Transverse colon (tissue), 4 donors: Measurements from ENCODE around the gene AKR1B1.

Source experiments
- POLR2AphosphoS5 ChIP-seq, 3 donors: sonication (generic); formaldehyde crosslinking; IDR thresholded peaks; one replicate each; pipeline ENCODE4 v1.6.1; 2016; ENCODE audit warnings: antibody characterized with exemption in 3 of 3
- TF ChIP-seq, protein P1 (sequence below), 5 experiments: fragments of 200-600 bp in 3 of 5; fragments of 450-650 bp in 2 of 5; sonication (generic) in 3 of 5; IDR thresholded peaks; 1 replicate in 2 of 5; 2 replicates in 3 of 5; pipeline ENCODE4 v1.5.1; 2016 to 2017; ENCODE audit warnings: antibody characterized with exemption in 5 of 5, inconsistent platforms in 3 of 5, mild to moderate bottlenecking in 2 of 5, moderate library complexity in 1 of 5

DNA sequence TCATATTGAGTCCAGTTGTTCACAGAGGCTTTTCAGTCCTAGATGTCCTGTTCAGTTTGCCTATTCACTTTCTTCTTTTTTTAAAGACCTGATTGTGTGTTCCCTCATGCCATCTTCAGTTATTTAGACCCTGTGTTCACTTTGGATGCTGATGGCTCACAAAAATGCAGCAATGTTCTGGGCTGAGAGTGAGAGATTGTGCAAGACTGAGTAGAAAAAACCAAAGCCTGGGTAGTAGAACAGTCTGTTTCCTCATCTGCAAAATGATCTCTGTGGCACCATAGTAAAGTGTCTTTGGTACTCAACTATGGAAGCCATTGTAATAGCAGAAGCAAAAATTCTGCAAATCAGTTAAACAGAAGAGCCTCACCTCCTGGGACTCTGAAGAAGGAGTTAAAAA is 43.2 kb downstream of the AKR1B1 start:
- TF ChIP-seq, protein P1, sequence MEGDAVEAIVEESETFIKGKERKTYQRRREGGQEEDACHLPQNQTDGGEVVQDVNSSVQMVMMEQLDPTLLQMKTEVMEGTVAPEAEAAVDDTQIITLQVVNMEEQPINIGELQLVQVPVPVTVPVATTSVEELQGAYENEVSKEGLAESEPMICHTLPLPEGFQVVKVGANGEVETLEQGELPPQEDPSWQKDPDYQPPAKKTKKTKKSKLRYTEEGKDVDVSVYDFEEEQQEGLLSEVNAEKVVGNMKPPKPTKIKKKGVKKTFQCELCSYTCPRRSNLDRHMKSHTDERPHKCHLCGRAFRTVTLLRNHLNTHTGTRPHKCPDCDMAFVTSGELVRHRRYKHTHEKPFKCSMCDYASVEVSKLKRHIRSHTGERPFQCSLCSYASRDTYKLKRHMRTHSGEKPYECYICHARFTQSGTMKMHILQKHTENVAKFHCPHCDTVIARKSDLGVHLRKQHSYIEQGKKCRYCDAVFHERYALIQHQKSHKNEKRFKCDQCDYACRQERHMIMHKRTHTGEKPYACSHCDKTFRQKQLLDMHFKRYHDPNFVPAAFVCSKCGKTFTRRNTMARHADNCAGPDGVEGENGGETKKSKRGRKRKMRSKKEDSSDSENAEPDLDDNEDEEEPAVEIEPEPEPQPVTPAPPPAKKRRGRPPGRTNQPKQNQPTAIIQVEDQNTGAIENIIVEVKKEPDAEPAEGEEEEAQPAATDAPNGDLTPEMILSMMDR (IDR thresholded peaks at IDR 0.05) = no peak
- no peak for TF ChIP-seq POLR2AphosphoS5 (IDR thresholded peaks at IDR 0.05)
